ENCODE data around the gene CRYBG3. TPM values are rescaled to one million over a fixed set of nuclear protein-coding genes. Genes with fewer than 3 reads are reported as not detected.

CRYBG3 gene
- polyA plus RNA-seq, 1 donor from 2014 or later: 1.3 TPM

DNA sequence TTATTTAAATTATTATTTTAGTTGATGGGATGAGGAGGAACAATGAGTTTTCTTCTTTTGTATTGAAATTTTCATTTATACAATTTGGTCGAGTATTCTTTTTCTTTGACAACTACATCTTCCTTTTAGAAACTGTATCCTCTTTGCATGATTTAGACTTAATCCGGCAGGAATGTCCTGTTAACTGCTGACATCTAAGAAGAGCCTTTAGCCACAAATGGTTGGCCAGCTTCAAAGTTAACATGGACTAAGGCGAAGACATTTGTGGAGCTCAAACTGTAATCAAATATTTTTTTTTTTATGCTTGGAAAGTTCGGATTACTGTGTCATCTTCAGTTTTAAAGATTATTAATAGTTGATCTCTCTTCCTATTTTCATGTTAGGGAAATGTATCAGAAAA, 107.2 kb downstream of the CRYBG3 start:
- H3K27ac ChIP-seq (ENCODE audit: low read length): no peak overlapping the region
- no peak overlapping the region for H3K4me3 ChIP-seq (ENCODE audit: low read length)
- H2AFZ ChIP-seq (ENCODE audit: low read depth, low read length): no peak overlapping the region
- TF ChIP-seq MXI1 (conservative IDR thresholded peaks at IDR 0.05; ENCODE audit: poor library complexity, severe bottlenecking) (no peak), RAD21 (conservative IDR thresholded peaks at IDR 0.05) (no peak), EZH2 (IDR thresholded peaks at IDR 0.05; ENCODE audit: borderline replicate concordance, insufficient read depth, low read length, poor library complexity, severe bottlenecking) (no peak), SMC3 (conservative IDR thresholded peaks at IDR 0.05; ENCODE audit: poor library complexity) (no peak), TAF1 (IDR thresholded peaks at IDR 0.05; ENCODE audit: low read depth) (no peak), EP300 (conservative IDR thresholded peaks at IDR 0.05; ENCODE audit: poor library complexity, severe bottlenecking) (no peak), POLR2AphosphoS5 (IDR thresholded peaks at IDR 0.05) (no peak)
- TF ChIP-seq, protein P1, sequence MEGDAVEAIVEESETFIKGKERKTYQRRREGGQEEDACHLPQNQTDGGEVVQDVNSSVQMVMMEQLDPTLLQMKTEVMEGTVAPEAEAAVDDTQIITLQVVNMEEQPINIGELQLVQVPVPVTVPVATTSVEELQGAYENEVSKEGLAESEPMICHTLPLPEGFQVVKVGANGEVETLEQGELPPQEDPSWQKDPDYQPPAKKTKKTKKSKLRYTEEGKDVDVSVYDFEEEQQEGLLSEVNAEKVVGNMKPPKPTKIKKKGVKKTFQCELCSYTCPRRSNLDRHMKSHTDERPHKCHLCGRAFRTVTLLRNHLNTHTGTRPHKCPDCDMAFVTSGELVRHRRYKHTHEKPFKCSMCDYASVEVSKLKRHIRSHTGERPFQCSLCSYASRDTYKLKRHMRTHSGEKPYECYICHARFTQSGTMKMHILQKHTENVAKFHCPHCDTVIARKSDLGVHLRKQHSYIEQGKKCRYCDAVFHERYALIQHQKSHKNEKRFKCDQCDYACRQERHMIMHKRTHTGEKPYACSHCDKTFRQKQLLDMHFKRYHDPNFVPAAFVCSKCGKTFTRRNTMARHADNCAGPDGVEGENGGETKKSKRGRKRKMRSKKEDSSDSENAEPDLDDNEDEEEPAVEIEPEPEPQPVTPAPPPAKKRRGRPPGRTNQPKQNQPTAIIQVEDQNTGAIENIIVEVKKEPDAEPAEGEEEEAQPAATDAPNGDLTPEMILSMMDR (IDR thresholded peaks at IDR 0.05; ENCODE audit: poor library complexity, severe bottlenecking): no peak
- TF ChIP-seq, protein P2, sequence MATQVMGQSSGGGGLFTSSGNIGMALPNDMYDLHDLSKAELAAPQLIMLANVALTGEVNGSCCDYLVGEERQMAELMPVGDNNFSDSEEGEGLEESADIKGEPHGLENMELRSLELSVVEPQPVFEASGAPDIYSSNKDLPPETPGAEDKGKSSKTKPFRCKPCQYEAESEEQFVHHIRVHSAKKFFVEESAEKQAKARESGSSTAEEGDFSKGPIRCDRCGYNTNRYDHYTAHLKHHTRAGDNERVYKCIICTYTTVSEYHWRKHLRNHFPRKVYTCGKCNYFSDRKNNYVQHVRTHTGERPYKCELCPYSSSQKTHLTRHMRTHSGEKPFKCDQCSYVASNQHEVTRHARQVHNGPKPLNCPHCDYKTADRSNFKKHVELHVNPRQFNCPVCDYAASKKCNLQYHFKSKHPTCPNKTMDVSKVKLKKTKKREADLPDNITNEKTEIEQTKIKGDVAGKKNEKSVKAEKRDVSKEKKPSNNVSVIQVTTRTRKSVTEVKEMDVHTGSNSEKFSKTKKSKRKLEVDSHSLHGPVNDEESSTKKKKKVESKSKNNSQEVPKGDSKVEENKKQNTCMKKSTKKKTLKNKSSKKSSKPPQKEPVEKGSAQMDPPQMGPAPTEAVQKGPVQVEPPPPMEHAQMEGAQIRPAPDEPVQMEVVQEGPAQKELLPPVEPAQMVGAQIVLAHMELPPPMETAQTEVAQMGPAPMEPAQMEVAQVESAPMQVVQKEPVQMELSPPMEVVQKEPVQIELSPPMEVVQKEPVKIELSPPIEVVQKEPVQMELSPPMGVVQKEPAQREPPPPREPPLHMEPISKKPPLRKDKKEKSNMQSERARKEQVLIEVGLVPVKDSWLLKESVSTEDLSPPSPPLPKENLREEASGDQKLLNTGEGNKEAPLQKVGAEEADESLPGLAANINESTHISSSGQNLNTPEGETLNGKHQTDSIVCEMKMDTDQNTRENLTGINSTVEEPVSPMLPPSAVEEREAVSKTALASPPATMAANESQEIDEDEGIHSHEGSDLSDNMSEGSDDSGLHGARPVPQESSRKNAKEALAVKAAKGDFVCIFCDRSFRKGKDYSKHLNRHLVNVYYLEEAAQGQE (IDR thresholded peaks at IDR 0.05; ENCODE audit: borderline replicate concordance): no peak
- no peaks in the 10 kb centered on the region for H3F3A ChIP-seq (ENCODE audit: insufficient read depth, low read length, poor library complexity, severe bottlenecking)
- H3K36me3 ChIP-seq (ENCODE audit: insufficient read depth, low read length): no peaks in the 10 kb centered on the region
- no peaks in the 10 kb centered on the region for H3K27me3 ChIP-seq (ENCODE audit: insufficient read depth, low read depth, low read length)
- no peaks in the 10 kb centered on the region for H3K9me3 ChIP-seq (ENCODE audit: low read length)
- H3K9me2 ChIP-seq (ENCODE audit: insufficient read depth, low read length): no peaks in the 10 kb centered on the region
- no peaks in the 10 kb centered on the region for H4K20me1 ChIP-seq (ENCODE audit: insufficient read depth)
- no peak overlapping the region for H3K9ac ChIP-seq (ENCODE audit: low read length)
- no peak overlapping the region for H3K4me2 ChIP-seq (ENCODE audit: low read length)
- no peaks in the 10 kb centered on the region for H3K79me2 ChIP-seq (replicated peaks; ENCODE audit: insufficient read depth, low read length)

DNA sequence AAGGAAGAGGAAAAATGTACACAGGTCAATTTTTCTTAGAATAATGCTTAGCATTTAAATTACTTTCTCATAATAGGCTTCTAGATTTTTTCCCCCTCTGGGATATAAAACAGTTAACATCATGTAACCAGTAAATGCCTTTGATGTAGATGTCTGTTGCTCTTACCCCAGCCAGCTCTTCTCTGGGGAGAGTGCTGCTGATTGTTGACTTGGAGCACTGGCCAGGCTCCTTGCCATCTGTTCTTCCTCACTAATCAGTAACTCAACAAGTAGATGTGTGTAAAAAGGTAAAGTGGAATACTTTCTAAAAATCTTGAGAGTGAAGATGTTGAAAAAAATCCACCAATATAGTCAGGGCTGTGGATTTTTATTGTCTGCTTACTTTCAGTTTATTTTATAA, 108.2 kb downstream of the CRYBG3 start:
- H3K9me3 ChIP-seq (ENCODE audit: low read length): no peaks in the 10 kb centered on the region
- no peaks in the 10 kb centered on the region for H3K9me2 ChIP-seq (ENCODE audit: insufficient read depth, low read length)
- no peak overlapping the region for H3K9ac ChIP-seq (ENCODE audit: low read length)
- H3K27me3 ChIP-seq (ENCODE audit: insufficient read depth, low read depth, low read length): no peaks in the 10 kb centered on the region
- no peak overlapping the region for H2AFZ ChIP-seq (ENCODE audit: low read depth, low read length)
- no peak for TF ChIP-seq EZH2 (IDR thresholded peaks at IDR 0.05; ENCODE audit: borderline replicate concordance, insufficient read depth, low read length, poor library complexity, severe bottlenecking)
- TF ChIP-seq, protein P1 (IDR thresholded peaks at IDR 0.05; ENCODE audit: poor library complexity, severe bottlenecking): no peak
- TF ChIP-seq TAF1 (IDR thresholded peaks at IDR 0.05; ENCODE audit: low read depth): no peak
- TF ChIP-seq EP300 (conservative IDR thresholded peaks at IDR 0.05; ENCODE audit: poor library complexity, severe bottlenecking): no peak
- TF ChIP-seq RAD21 (conservative IDR thresholded peaks at IDR 0.05): no peak
- TF ChIP-seq MXI1 (conservative IDR thresholded peaks at IDR 0.05; ENCODE audit: poor library complexity, severe bottlenecking): no peak
- TF ChIP-seq SMC3 (conservative IDR thresholded peaks at IDR 0.05; ENCODE audit: poor library complexity): no peak
- TF ChIP-seq, protein P2 (IDR thresholded peaks at IDR 0.05; ENCODE audit: borderline replicate concordance): no peak
- TF ChIP-seq POLR2AphosphoS5 (IDR thresholded peaks at IDR 0.05): no peak
- no peaks in the 10 kb centered on the region for H4K20me1 ChIP-seq (ENCODE audit: insufficient read depth)
- no peak overlapping the region for H3K4me3 ChIP-seq (ENCODE audit: low read length)
- no peak overlapping the region for H3K27ac ChIP-seq (ENCODE audit: low read length)
- H3K36me3 ChIP-seq (ENCODE audit: insufficient read depth, low read length): no peaks in the 10 kb centered on the region
- no peak overlapping the region for H3K4me2 ChIP-seq (ENCODE audit: low read length)
- H3K79me2 ChIP-seq (replicated peaks; ENCODE audit: insufficient read depth, low read length): no peaks in the 10 kb centered on the region
- H3F3A ChIP-seq (ENCODE audit: insufficient read depth, low read length, poor library complexity, severe bottlenecking): no peaks in the 10 kb centered on the region
